NCI-H82 treated with DMSO at 0.1 percent for 48 hours (cell line): Measurements from ENCODE around the gene CEP104.

Experiments used
- DNase-seq: peaks from one replicate; lab custom pipeline; 2025; ENCODE audit not compliant: unreplicated experiment; lab: John Stamatoyannopoulos, UW

The CEP104 gene

GRCh38 chr1:3869751-3870301, 12.8 kb upstream of the CEP104 start:
- peak; percentile 38 for DNase-seq

GRCh38 chr1:3868464-3869006, 11.5 kb upstream of the CEP104 start:
- DNase-seq = no peak

DNA sequence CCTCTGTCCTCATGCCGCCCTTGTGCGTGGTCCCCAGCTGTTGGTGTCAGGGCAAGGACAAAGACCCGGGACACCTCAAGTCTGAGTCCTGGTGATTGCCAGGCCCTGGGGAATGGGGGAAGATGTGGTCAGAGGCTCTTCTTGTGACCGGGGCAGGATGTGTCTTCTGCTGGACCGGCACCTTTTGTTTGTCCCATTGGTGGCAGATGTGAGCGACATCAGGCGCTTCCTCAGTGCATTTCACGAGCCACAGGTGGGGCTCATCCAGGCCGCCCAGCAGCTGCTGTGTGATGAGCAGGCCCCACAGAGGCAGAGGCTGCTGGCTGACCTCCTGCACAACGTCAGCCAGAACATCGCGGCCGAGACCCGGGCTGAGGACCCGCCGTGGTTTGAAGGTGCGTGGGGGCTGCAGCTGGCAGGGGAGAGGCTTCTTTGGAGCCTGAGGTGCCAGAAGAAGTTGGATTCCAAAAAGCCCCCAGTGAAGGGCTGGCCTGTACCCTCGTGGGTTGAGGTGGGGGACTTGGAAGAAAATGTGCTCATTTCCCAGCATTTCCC, 8.7 kb upstream of the CEP104 start:
- no peak for DNase-seq

GRCh38 chr1:3864884-3865283, 7.9 kb upstream of the CEP104 start:
- peak; percentile 48 for DNase-seq

DNA sequence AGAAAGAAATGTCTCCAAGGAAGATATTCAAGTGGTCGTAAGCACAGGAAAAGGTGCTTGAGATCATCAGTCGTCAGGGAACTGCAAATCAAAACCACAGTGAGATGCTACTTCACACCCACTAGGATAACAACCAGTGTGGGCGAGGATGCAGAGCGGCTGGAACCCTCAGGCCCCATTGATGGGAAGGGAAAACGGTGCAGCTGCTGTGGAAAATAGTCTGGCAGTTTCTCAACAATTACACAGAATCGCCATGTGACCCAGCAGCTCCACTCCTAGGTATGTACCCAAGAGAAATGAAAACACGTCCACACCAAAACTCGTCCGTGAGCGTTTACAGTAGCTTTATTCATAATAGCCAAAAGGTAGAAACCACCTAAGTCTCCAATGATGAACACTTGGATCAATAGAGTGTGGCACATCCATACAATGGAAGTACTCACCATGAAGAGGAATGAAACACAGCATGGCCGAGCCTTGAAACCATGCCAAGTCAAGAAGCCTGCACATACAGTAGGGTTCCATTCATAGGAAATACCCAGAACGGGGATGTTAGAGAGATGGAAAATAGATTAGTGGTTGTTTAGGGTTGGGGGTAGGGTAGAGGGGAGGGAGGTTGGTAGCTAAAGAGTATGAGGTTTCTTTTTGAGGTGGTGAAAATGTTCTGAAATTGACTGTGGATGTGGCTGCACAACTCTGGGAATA, 6.4 kb upstream of the CEP104 start:
- DNase-seq = no peak

DNA sequence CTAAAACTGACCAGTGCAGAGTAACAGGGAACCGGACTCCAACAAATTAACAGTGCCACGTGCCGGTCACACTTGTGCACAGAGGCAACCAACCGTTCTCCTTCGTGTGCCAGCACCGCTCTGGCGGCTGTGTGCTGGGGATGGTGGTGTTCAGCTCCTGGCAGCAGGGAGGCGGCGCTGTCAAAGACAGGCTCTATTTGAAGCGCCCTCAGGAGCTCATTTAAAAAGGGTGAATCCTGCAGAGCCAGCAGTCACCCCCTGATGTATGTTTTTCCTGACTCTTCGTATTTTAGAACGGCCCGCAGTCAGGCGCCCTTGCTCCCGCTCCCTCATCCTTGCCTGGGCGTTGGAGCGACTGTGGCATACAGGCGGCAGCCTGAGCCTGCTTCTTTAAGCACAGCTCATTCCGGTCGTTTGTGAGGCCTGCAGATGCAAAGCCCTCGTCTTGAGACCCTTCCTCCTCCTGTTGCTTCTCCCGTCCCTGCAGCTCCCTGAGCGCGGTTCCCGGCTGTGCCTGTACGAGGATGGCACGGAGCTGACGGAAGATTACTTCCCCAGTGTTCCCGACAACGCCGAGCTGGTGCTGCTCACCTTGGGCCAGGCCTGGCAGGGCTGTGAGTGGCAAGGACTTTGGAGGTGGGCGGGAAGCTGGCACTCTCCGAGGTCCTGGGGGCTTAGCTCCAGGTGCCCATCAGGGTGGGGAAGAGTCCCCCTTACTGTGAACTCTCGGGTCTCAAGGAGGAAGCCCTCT, 1.4 kb upstream of the CEP104 start:
- DNase-seq = no peak

- DNase-seq = no peak
These were observed 749 bp upstream of the CEP104 start for GRCh38 chr1:3857791-3858129.

- no peak for DNase-seq
These were observed 4.1 kb downstream of the CEP104 start for GRCh38 chr1:3852711-3853485.

- DNase-seq = no peak
These were observed 4.9 kb downstream of the CEP104 start for GRCh38 chr1:3852091-3852490.

DNA sequence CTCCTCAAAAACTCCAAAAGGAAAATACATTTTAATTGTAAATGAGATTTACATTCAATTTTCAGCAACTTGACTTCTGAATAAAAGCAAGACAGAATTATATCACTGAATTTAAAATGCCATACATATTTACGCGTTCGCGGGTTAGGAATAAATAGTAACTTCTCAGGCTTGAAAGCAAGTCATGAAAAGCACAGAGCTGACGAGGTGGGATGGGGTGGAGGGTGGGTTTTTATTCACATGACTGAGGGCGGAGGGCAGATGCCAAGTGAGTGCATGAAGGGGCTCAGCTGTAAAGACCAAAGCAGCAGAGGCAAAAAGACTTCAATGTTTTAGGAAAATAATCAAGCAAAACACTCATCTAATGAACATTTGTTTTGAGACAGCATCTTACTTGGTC, 5.7 kb downstream of the CEP104 start:
- DNase-seq = no peak

- DNase-seq = no peak
These were observed 6.2 kb downstream of the CEP104 start for GRCh38 chr1:3850857-3851256.

- no peak for DNase-seq
These were observed 9.9 kb downstream of the CEP104 start for GRCh38 chr1:3847081-3847480.

DNA sequence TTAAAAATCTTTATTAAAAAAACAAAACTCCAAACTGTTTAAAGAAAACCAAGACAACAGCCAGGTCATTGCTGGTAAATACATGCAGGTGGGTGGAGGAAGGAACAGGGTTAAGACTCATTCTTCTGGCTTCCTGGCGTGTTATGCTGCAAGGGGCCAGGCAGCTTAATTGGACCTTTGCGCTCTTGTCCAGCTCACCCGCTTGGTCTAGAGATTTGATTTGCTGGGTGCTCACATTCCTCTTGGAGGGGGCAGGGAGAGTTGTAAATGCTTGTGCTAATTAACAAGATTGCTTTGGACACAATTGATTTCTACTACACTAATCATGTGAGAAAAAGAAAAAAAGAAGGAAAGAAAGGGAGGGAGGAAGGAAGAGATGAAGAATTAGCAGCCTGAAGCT, 10.5 kb downstream of the CEP104 start:
- no peak for DNase-seq

DNA sequence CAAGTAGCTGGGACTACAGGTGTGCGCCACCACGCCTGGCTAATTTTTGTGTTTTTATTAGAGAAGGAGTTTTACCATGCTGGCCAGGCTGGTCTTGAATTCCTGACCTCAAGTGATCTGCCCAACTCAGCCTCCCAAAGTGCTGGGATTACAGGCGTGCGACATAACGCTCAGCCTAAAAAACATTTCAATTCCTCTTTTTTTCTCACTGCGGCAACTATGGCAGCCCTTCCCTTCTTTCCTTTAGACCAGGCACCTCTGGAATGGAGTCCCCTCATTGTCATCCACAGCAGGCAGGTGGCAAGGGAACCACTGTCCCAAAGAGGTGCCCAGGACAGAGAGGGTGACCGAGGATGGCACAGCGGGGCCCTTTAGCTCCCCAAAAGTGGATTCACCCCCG, 14.1 kb downstream of the CEP104 start:
- DNase-seq = no peak

DNA sequence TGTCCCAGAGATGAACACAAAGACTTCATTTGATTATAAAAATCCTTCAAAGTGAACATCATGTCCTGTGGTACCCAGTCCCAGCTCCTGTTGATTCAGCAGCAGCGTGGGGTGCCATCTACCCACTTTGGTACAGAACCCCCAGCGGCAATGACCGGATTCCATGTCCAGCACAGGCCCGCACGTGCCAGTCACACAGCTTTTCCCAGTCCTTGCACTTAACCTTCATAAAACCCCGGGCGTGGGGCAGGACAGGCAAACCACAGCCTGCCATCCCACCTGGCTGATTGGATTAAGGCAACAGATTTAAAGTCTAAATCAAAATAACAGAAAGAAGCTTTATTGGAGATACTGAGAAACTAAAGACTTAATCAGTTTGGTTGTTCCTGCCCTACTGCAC, 15.5 kb downstream of the CEP104 start:
- DNase-seq = peak; percentile 58

GRCh38 chr1:3838788-3839187, 18.2 kb downstream of the CEP104 start:
- DNase-seq = no peak

DNA sequence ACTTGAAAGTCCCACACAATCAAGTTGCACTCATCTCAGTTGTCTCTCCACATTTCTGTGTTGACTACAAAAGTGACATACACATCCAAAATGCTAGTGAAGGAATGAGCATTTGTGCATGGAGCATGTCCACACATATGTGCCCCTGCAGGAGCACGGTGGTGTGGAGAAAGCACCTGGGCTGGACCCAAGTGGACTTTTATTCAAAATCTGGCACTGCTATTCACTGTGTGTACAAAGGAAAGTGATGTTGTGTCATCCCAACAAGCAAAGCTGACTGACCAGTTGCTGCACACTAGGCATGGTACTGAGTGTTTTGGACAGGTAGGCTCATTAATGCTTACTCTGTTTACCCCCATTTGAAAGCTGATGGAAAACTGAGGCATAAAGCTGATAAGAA, 19.3 kb downstream of the CEP104 start:
- no peak for DNase-seq

DNA sequence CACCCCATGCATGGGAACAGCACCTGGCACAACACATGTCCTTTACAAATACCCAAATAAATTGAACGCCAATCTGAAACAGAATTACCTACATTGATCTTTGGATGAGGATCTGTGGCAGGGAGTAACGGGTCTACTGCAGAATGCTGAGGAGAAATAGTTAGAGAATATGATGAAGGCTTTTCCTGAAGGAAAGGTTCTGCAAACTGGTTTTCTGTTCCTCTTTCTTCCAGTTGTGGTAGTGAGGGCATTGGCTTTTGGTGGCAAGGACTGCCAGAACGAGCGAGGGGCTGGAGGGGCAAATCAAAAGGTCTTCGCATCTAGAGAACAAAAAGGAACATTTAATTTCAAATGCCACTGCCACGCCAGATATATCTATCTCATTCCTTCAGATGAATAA, 19.8 kb downstream of the CEP104 start:
- DNase-seq = no peak

- DNase-seq = no peak
These were observed 20.6 kb downstream of the CEP104 start for GRCh38 chr1:3836421-3836820.

GRCh38 chr1:3834701-3835100, 22.3 kb downstream of the CEP104 start:
- DNase-seq = no peak

DNA sequence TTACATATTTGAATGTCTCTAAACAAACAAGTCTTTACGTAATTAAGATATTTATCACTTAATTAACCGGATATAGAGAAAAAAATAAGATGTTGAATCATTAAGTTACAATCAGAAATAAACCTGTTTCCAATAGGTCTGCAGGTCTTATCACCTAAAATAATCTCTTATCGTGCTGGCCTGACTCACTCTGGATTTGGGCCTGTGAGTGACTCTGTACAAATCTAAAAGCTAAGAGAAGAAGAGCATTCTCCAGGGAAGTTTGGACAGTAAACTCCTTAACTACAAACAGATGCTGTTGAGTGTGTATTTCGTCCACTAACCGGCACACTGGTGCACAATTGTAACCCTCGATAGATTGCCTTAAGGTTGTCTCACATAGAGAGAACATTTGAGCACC, 25.3 kb downstream of the CEP104 start:
- DNase-seq = no peak
